GM21737 (cell line): Measurements from ENCODE around the gene CDC42EP4.
A peak's percentile ranks its signal among the peaks of the same experiment; 100 is the strongest.

ENCODE experiments used
- ATAC-seq: cut with Tn5 transposase; IDR thresholded peaks from one replicate; pipeline ENCODE4 v1.9.1; 2021; ENCODE audit warnings: mild to moderate bottlenecking, moderate library complexity; ENCODE audit not compliant: unreplicated experiment

The CDC42EP4 gene

GRCh38 chr17:73311781-73312641 lies at the start of gene CDC42EP4:
TSS of gene CDC42EP4 (minus strand) at chr17:73312001. CDS start at chr17:73286500, 25,501 bp downstream.
- ATAC-seq: peak; percentile 83

GRCh38 chr17:73360961-73361761 lies 49.4 kb upstream of the CDC42EP4 start:
- ATAC-seq: no peak

- ATAC-seq: no peak
Observed at GRCh38 chr17:73359987-73360410, 48.2 kb upstream of the CDC42EP4 start.

GRCh38 chr17:73359352-73359751 lies 47.6 kb upstream of the CDC42EP4 start:
- ATAC-seq: no peak

GRCh38 chr17:73358668-73359067 lies 46.9 kb upstream of the CDC42EP4 start:
- ATAC-seq: no peak

GRCh38 chr17:73357981-73358380 lies 46.2 kb upstream of the CDC42EP4 start:
- no peak for ATAC-seq

- ATAC-seq: no peak
Observed at GRCh38 chr17:73357318-73357717, 45.5 kb upstream of the CDC42EP4 start.

GRCh38 chr17:73356561-73357170 lies 44.9 kb upstream of the CDC42EP4 start:
- no peak for ATAC-seq

- no peak for ATAC-seq
Observed at GRCh38 chr17:73354423-73355284, 42.9 kb upstream of the CDC42EP4 start.

- ATAC-seq: no peak
Observed at GRCh38 chr17:73352261-73352660, 40.5 kb upstream of the CDC42EP4 start.

- no peak for ATAC-seq
Observed at GRCh38 chr17:73351764-73352163, 40.0 kb upstream of the CDC42EP4 start.

GRCh38 chr17:73350864-73351263 lies 39.1 kb upstream of the CDC42EP4 start:
- no peak for ATAC-seq

- ATAC-seq: no peak
Observed at GRCh38 chr17:73349647-73350046, 37.8 kb upstream of the CDC42EP4 start.

GRCh38 chr17:73349138-73349537 lies 37.3 kb upstream of the CDC42EP4 start:
- no peak for ATAC-seq

GRCh38 chr17:73348829-73349095 lies 37.0 kb upstream of the CDC42EP4 start:
- ATAC-seq: no peak

- ATAC-seq: no peak
Observed at GRCh38 chr17:73348018-73348828, 36.4 kb upstream of the CDC42EP4 start.

GRCh38 chr17:73347351-73347750 lies 35.5 kb upstream of the CDC42EP4 start:
- ATAC-seq: no peak

- no peak for ATAC-seq
Observed at GRCh38 chr17:73346501-73347162, 34.8 kb upstream of the CDC42EP4 start.

GRCh38 chr17:73343739-73344454 lies 32.1 kb upstream of the CDC42EP4 start:
- no peak for ATAC-seq
